Liver (tissue), 9 donors: ENCODE measurements around the gene ST8SIA1. TPM values are rescaled to one million over a fixed set of nuclear protein-coding genes. Genes with fewer than 3 reads are reported as not detected.

Experiments used
- DNase-seq: peaks from one replicate; pipeline ENCODE4 v3.0.0-alpha.2; 2017; ENCODE audit warnings: low spot score
- H3K27ac ChIP-seq, 2 donors: one replicate each; pipeline ENCODE4 v1.7.0; 2013; ENCODE audit warnings: inconsistent platforms in 2 of 2, low read length in 2 of 2, control low read depth in 1 of 2, low read depth in 1 of 2, mild to moderate bottlenecking in 1 of 2
- H3K27me3 ChIP-seq, 4 donors: one replicate each; pipeline versions ENCODE4 v1.6.1 to v1.7.0; 2013; ENCODE audit warnings: low read length in 3 of 4, inconsistent platforms in 1 of 4, mild to moderate bottlenecking in 1 of 4, moderate library complexity in 1 of 4; ENCODE audit not compliant: control insufficient read depth in 4 of 4, insufficient read depth in 4 of 4
- H3K36me3 ChIP-seq, 4 donors: one replicate each; pipeline versions ENCODE4 v1.6.1 to v1.7.0; 2013; ENCODE audit warnings: low read length in 3 of 4, mild to moderate bottlenecking in 3 of 4, low read depth in 1 of 4, moderate library complexity in 1 of 4; ENCODE audit not compliant: control insufficient read depth in 4 of 4, insufficient read depth in 3 of 4
- H3K4me1 ChIP-seq, 4 donors: one replicate each; pipeline versions ENCODE4 v1.6.1 to v1.7.0; 2013; ENCODE audit warnings: low read length in 3 of 4, mild to moderate bottlenecking in 3 of 4, moderate library complexity in 1 of 4; ENCODE audit not compliant: control insufficient read depth in 4 of 4, insufficient read depth in 4 of 4
- H3K4me3 ChIP-seq, 3 donors: one replicate each; pipeline versions ENCODE4 v1.6.1 to v1.7.0; 2013; ENCODE audit warnings: low read length in 3 of 3, control low read depth in 1 of 3, low read depth in 1 of 3, mild to moderate bottlenecking in 1 of 3
- H3K9ac ChIP-seq, 2 donors: one replicate each; pipeline ENCODE4 v1.7.0; 2013; ENCODE audit warnings: low read length in 2 of 2, mild to moderate bottlenecking in 2 of 2, moderate library complexity in 2 of 2, control low read depth in 1 of 2, low read depth in 1 of 2
- H3K9me3 ChIP-seq, 4 donors: one replicate each; pipeline versions ENCODE4 v1.6.1 to v1.7.0; 2013; ENCODE audit warnings: low read length in 3 of 4; ENCODE audit not compliant: control insufficient read depth in 4 of 4
- EGR1 ChIP-seq, 2 donors: IDR thresholded peaks; 2 replicates each; pipeline ENCODE4 v1.6.1; 2016 to 2018; ENCODE audit warnings: antibody characterized with exemption in 2 of 2, low read depth in 2 of 2
- FOXA1 ChIP-seq: IDR thresholded peaks from 2 replicates; pipeline ENCODE4 v1.6.1; 2016; ENCODE audit warnings: antibody characterized with exemption
- FOXA2 ChIP-seq: IDR thresholded peaks from 2 replicates; pipeline ENCODE4 v1.6.1; 2016; ENCODE audit warnings: antibody characterized with exemption
- GABPA ChIP-seq, 2 donors: IDR thresholded peaks in 1 of 2; conservative IDR thresholded peaks in 1 of 2; 2 replicates each; pipeline ENCODE4 v1.6.1; 2016; ENCODE audit warnings: antibody characterized with exemption in 2 of 2, mild to moderate bottlenecking in 1 of 2, moderate library complexity in 1 of 2
- HNF4A ChIP-seq, 2 donors: conservative IDR thresholded peaks; 2 replicates each; pipeline ENCODE4 v1.6.1; 2016; ENCODE audit warnings: antibody characterized with exemption in 2 of 2, mild to moderate bottlenecking in 2 of 2
- HNF4G ChIP-seq: IDR thresholded peaks from 2 replicates; pipeline ENCODE4 v1.6.1; 2016; ENCODE audit warnings: antibody characterized with exemption
- JUND ChIP-seq, 2 donors: IDR thresholded peaks; 2 replicates each; pipeline ENCODE4 v1.6.1; 2016; ENCODE audit warnings: antibody characterized with exemption in 2 of 2
- NR2F2 ChIP-seq: IDR thresholded peaks from 2 replicates; pipeline ENCODE4 v1.6.1; 2016; ENCODE audit warnings: antibody characterized with exemption
- RAD21 ChIP-seq, 2 donors: IDR thresholded peaks; 2 replicates each; pipeline ENCODE4 v1.6.1; 2016; ENCODE audit warnings: antibody characterized with exemption in 2 of 2, mild to moderate bottlenecking in 2 of 2
- RXRA ChIP-seq, 2 donors: IDR thresholded peaks; 2 replicates each; pipeline ENCODE4 v1.6.1; 2017 to 2018; ENCODE audit warnings: antibody characterized with exemption in 2 of 2, mild to moderate bottlenecking in 1 of 2
- SP1 ChIP-seq: IDR thresholded peaks from 2 replicates; pipeline ENCODE4 v1.6.1; 2018; ENCODE audit warnings: antibody characterized with exemption, mild to moderate bottlenecking
- TAF1 ChIP-seq: conservative IDR thresholded peaks from 2 replicates; pipeline ENCODE4 v1.6.1; 2016; ENCODE audit warnings: antibody characterized with exemption, mild to moderate bottlenecking
- YY1 ChIP-seq: IDR thresholded peaks from 2 replicates; pipeline ENCODE4 v1.6.1; 2016; ENCODE audit warnings: antibody characterized with exemption, mild to moderate bottlenecking
- WGBS: extraction: QIAGEN DNeasy Blood & Tissue Kit; methylation state at CpG from one replicate; pipeline ENCODE4 v1.1.7; 2013; 5-methylcytosine and 5-hydroxymethylcytosine counted together
- polyA plus RNA-seq, 2 donors: library from polyadenylated mRNA; stranded (reverse) in 1 of 2; unstranded in 1 of 2; fragments of 200-250 nt in 1 of 2; fragments of >200 nt in 1 of 2; fragmentation: Nextera tagmentation in 1 of 2; extraction: Ambion mirVana in 1 of 2; gene quantifications; one replicate each; pipeline versions ENCODE4 v1.2.1 to v1.2.3, GENCODE V29; 2013 to 2015
- total RNA-seq, 2 donors: library from RNA; depleted of rRNA; stranded (reverse); fragments of >200 nt; gene quantifications; one replicate each; pipeline ENCODE4 v1.2.3, GENCODE V29; 2014
- TF ChIP-seq, protein P1 (sequence below): IDR thresholded peaks from 2 replicates; pipeline ENCODE4 v1.6.1; 2016; ENCODE audit warnings: antibody characterized with exemption
- TF ChIP-seq, protein P2 (sequence below): IDR thresholded peaks from 2 replicates; pipeline ENCODE4 v1.6.1; 2016; ENCODE audit warnings: antibody characterized with exemption
- TF ChIP-seq, protein P3 (sequence below): IDR thresholded peaks from 2 replicates; pipeline ENCODE4 v1.6.1; 2016; ENCODE audit warnings: antibody characterized with exemption
- TF ChIP-seq, protein P4 (sequence below): fragments of 150-350 bp; IDR thresholded peaks from 2 replicates; pipeline ENCODE4 v1.5.1; 2017; ENCODE audit warnings: improper control_type of control experiment, low read depth, low read length; ENCODE audit not compliant: missing input control
- TF ChIP-seq, protein P5 (sequence below): IDR thresholded peaks from 2 replicates; pipeline ENCODE4 v1.6.1; 2016; ENCODE audit warnings: antibody characterized with exemption, mild to moderate bottlenecking
- donor health status: healthy.
- donor health status: healthy.
- donor health status: healthy.
- donor health status: healthy.
- donor health status: healthy.

The ST8SIA1 gene
- total and polyA plus RNA-seq, 4 donors, result 0.02 to 1.0 (median 0.17) TPM; not detected in 1

DNA sequence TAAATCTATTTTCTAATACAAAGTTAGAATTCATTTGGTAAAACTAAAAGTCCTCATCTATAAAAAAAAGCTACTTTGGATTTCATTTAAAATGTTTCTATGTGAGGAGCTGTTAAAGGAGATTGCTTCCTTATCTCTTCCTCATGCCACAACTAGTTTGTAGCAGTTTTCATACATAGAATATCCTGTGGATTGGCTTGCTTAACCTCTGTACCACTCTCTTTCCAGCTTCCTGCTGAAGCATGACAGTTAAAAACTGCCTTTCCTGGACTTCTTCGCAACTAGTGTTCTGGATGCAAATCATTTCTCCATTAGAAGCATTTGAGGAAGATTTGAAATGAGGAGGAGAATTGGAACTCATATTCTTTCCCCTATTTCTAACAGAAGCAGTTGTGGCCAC lies 49.6 kb downstream of the ST8SIA1 start:
- no peak for DNase-seq
- Histone ChIP-seq H3K4me3 (no peak overlapping the region), H3K27ac (no peak overlapping the region), H3K9ac (no peak overlapping the region), H3K36me3 (no peaks in the 10 kb centered on the region), H3K27me3 (peaks cover 0 to 3% (median 0%) of the 10 kb centered on the region in 4 donors), H3K4me1 (no peaks in the 10 kb centered on the region), H3K9me3 (no peaks in the 10 kb centered on the region)
- TF ChIP-seq JUND (IDR thresholded peaks at IDR 0.05), result no peak
- TF ChIP-seq, protein P1, sequence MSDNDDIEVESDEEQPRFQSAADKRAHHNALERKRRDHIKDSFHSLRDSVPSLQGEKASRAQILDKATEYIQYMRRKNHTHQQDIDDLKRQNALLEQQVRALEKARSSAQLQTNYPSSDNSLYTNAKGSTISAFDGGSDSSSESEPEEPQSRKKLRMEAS, result no peak
- TF ChIP-seq TAF1, result no peak
- no peak for TF ChIP-seq FOXA1
- TF ChIP-seq YY1, result no peak
- TF ChIP-seq, protein P2, sequence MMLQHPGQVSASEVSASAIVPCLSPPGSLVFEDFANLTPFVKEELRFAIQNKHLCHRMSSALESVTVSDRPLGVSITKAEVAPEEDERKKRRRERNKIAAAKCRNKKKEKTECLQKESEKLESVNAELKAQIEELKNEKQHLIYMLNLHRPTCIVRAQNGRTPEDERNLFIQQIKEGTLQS, result no peak
- TF ChIP-seq NR2F2, result no peak
- TF ChIP-seq EGR1 (IDR thresholded peaks at IDR 0.05; ENCODE audit: low read depth in 2 of 2), result no peak
- no peak for TF ChIP-seq FOXA2
- TF ChIP-seq, protein P3, sequence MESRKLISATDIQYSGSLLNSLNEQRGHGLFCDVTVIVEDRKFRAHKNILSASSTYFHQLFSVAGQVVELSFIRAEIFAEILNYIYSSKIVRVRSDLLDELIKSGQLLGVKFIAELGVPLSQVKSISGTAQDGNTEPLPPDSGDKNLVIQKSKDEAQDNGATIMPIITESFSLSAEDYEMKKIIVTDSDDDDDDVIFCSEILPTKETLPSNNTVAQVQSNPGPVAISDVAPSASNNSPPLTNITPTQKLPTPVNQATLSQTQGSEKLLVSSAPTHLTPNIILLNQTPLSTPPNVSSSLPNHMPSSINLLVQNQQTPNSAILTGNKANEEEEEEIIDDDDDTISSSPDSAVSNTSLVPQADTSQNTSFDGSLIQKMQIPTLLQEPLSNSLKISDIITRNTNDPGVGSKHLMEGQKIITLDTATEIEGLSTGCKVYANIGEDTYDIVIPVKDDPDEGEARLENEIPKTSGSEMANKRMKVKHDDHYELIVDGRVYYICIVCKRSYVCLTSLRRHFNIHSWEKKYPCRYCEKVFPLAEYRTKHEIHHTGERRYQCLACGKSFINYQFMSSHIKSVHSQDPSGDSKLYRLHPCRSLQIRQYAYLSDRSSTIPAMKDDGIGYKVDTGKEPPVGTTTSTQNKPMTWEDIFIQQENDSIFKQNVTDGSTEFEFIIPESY, result no peak
- TF ChIP-seq, protein P4, sequence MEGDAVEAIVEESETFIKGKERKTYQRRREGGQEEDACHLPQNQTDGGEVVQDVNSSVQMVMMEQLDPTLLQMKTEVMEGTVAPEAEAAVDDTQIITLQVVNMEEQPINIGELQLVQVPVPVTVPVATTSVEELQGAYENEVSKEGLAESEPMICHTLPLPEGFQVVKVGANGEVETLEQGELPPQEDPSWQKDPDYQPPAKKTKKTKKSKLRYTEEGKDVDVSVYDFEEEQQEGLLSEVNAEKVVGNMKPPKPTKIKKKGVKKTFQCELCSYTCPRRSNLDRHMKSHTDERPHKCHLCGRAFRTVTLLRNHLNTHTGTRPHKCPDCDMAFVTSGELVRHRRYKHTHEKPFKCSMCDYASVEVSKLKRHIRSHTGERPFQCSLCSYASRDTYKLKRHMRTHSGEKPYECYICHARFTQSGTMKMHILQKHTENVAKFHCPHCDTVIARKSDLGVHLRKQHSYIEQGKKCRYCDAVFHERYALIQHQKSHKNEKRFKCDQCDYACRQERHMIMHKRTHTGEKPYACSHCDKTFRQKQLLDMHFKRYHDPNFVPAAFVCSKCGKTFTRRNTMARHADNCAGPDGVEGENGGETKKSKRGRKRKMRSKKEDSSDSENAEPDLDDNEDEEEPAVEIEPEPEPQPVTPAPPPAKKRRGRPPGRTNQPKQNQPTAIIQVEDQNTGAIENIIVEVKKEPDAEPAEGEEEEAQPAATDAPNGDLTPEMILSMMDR, result no peak
- TF ChIP-seq, protein P5, sequence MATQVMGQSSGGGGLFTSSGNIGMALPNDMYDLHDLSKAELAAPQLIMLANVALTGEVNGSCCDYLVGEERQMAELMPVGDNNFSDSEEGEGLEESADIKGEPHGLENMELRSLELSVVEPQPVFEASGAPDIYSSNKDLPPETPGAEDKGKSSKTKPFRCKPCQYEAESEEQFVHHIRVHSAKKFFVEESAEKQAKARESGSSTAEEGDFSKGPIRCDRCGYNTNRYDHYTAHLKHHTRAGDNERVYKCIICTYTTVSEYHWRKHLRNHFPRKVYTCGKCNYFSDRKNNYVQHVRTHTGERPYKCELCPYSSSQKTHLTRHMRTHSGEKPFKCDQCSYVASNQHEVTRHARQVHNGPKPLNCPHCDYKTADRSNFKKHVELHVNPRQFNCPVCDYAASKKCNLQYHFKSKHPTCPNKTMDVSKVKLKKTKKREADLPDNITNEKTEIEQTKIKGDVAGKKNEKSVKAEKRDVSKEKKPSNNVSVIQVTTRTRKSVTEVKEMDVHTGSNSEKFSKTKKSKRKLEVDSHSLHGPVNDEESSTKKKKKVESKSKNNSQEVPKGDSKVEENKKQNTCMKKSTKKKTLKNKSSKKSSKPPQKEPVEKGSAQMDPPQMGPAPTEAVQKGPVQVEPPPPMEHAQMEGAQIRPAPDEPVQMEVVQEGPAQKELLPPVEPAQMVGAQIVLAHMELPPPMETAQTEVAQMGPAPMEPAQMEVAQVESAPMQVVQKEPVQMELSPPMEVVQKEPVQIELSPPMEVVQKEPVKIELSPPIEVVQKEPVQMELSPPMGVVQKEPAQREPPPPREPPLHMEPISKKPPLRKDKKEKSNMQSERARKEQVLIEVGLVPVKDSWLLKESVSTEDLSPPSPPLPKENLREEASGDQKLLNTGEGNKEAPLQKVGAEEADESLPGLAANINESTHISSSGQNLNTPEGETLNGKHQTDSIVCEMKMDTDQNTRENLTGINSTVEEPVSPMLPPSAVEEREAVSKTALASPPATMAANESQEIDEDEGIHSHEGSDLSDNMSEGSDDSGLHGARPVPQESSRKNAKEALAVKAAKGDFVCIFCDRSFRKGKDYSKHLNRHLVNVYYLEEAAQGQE, result no peak
- no peak for TF ChIP-seq HNF4A (conservative IDR thresholded peaks at IDR 0.05)
- no peak for TF ChIP-seq GABPA (IDR thresholded peaks at IDR 0.05 in 1 of 2, conservative IDR thresholded peaks at IDR 0.05 in 1 of 2)
- TF ChIP-seq RAD21 (IDR thresholded peaks at IDR 0.05), result no peak
- TF ChIP-seq RXRA (IDR thresholded peaks at IDR 0.05), result no peak
- TF ChIP-seq HNF4G, result no peak
- TF ChIP-seq SP1, result no peak
- 74% methylated on average over 1 of the region's 1 CpG for WGBS
